ENCODE data around the gene RHOB. TPM values are rescaled to one million over a fixed set of nuclear protein-coding genes. Genes with fewer than 3 reads are reported as not detected.
A peak's percentile ranks its signal among the peaks of the same experiment; 100 is the strongest.

The RHOB gene
- total and polyA plus RNA-seq, 2 of the 13 experiments (the other 11 are each of a cell fraction or from before 2014, with no cell fraction given), result 192 to 268 TPM

DNA sequence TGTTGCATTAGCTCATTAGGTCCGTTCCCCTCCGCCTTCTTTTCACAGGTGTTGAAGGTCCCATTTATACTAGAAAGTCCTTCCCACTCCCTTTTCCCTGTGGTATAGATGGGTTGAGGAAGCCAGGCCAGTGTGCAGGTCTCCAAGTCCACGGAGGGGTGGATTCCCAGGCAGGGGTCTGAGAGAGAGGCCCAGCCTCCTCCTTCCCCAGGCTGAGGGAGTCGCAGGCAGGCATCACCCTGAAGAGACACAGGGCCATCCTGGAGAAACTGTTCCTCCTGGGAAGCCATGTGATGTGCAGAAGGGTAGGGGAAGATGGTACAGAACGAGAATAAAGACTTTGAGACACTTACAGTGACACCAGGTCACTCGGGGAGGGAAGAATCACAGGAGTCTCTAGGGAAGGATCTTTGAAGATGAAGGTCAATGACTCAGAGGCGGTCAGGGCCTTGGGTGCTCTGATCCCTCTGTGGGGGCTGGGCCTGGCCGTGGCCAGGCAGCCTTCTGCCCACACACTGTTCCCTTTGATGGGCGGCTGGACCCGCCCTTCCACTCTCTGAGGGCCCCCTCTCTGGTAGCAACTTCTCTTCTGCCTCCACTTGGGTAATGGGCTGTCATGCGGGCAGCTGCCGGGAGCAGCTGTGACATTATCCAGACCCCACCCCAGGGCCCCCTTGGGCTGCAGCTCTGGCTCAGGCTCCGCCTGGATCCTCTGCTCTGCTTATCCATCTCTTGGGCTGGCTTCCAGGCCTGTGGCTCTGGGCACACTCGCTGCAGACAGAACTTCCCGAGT is 45.1 kb downstream of the RHOB start (continued):
- TF ChIP-seq SRSF1 (optimal IDR thresholded peaks at IDR 0.05; ENCODE audit: low read depth, low read length), result peak; percentile 47
- peak; percentile 65; the same call in 1 of the 2 replicates for TF ChIP-seq ZBTB7A (CRISPR knock-in tag; IDR thresholded peaks at IDR 0.05)
- TF ChIP-seq SMYD3 (CRISPR knock-in tag; IDR thresholded peaks at IDR 0.05), result no peak
- TF ChIP-seq RBM39 (IDR thresholded peaks at IDR 0.05; ENCODE audit: low read depth, low read length, poor library complexity, severe bottlenecking), result no peak
- no peak for TF ChIP-seq SIN3B (IDR thresholded peaks at IDR 0.05; ENCODE audit: low read length)
- TF ChIP-seq, protein P1, sequence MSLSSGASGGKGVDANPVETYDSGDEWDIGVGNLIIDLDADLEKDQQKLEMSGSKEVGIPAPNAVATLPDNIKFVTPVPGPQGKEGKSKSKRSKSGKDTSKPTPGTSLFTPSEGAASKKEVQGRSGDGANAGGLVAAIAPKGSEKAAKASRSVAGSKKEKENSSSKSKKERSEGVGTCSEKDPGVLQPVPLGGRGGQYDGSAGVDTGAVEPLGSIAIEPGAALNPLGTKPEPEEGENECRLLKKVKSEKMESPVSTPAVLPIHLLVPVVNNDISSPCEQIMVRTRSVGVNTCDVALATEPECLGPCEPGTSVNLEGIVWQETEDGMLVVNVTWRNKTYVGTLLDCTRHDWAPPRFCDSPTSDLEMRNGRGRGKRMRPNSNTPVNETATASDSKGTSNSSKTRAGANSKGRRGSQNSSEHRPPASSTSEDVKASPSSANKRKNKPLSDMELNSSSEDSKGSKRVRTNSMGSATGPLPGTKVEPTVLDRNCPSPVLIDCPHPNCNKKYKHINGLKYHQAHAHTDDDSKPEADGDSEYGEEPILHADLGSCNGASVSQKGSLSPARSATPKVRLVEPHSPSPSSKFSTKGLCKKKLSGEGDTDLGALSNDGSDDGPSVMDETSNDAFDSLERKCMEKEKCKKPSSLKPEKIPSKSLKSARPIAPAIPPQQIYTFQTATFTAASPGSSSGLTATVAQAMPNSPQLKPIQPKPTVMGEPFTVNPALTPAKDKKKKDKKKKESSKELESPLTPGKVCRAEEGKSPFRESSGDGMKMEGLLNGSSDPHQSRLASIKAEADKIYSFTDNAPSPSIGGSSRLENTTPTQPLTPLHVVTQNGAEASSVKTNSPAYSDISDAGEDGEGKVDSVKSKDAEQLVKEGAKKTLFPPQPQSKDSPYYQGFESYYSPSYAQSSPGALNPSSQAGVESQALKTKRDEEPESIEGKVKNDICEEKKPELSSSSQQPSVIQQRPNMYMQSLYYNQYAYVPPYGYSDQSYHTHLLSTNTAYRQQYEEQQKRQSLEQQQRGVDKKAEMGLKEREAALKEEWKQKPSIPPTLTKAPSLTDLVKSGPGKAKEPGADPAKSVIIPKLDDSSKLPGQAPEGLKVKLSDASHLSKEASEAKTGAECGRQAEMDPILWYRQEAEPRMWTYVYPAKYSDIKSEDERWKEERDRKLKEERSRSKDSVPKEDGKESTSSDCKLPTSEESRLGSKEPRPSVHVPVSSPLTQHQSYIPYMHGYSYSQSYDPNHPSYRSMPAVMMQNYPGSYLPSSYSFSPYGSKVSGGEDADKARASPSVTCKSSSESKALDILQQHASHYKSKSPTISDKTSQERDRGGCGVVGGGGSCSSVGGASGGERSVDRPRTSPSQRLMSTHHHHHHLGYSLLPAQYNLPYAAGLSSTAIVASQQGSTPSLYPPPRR (CRISPR knock-in tag; IDR thresholded peaks at IDR 0.05; ENCODE audit: borderline replicate concordance), result no peak
- TF ChIP-seq ZNF768 (CRISPR knock-in tag; IDR thresholded peaks at IDR 0.05), result peak; percentile 60; the same call in 1 of the 2 replicates
- no peak for TF ChIP-seq ZNF343 (CRISPR knock-in tag; IDR thresholded peaks at IDR 0.05)
- no peak for TF ChIP-seq CHD4 (IDR thresholded peaks at IDR 0.05; ENCODE audit: borderline replicate concordance, low read length)
- no peak for TF ChIP-seq SETDB1 (CRISPR knock-in tag; IDR thresholded peaks at IDR 0.05; ENCODE audit: borderline replicate concordance)
- TF ChIP-seq, protein P2, sequence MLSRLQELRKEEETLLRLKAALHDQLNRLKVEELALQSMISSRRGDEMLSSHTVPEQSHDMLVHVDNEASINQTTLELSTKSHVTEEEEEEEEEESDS (CRISPR knock-in tag; IDR thresholded peaks at IDR 0.05; ENCODE audit: borderline replicate concordance), result no peak
- no peak for TF ChIP-seq NFIB (CRISPR knock-in tag; IDR thresholded peaks at IDR 0.05; ENCODE audit: borderline replicate concordance)
- TF ChIP-seq ZNF670 (CRISPR knock-in tag; IDR thresholded peaks at IDR 0.05; ENCODE audit: borderline replicate concordance), result no peak
- TF ChIP-seq NR2F6 (IDR thresholded peaks at IDR 0.05), result peak; percentile 57; the same call in 1 of the 2 replicates
- TF ChIP-seq NR2F6 (CRISPR knock-in tag; IDR thresholded peaks at IDR 0.05), result peak; percentile 28; the same call in 1 of the 2 replicates
- TF ChIP-seq, protein P3, sequence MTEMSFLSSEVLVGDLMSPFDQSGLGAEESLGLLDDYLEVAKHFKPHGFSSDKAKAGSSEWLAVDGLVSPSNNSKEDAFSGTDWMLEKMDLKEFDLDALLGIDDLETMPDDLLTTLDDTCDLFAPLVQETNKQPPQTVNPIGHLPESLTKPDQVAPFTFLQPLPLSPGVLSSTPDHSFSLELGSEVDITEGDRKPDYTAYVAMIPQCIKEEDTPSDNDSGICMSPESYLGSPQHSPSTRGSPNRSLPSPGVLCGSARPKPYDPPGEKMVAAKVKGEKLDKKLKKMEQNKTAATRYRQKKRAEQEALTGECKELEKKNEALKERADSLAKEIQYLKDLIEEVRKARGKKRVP (CRISPR knock-in tag; IDR thresholded peaks at IDR 0.05), result no peak
- TF ChIP-seq HNRNPL (IDR thresholded peaks at IDR 0.05; ENCODE audit: low read depth, low read length), result peak; percentile 80; the same call in 1 of the 2 replicates
- TF ChIP-seq SOX6 (IDR thresholded peaks at IDR 0.05), result no peak
- peak; percentile 25; the same call in 1 of the 2 replicates for TF ChIP-seq SOX6 (CRISPR knock-in tag; IDR thresholded peaks at IDR 0.05)
- TF ChIP-seq, protein P4, sequence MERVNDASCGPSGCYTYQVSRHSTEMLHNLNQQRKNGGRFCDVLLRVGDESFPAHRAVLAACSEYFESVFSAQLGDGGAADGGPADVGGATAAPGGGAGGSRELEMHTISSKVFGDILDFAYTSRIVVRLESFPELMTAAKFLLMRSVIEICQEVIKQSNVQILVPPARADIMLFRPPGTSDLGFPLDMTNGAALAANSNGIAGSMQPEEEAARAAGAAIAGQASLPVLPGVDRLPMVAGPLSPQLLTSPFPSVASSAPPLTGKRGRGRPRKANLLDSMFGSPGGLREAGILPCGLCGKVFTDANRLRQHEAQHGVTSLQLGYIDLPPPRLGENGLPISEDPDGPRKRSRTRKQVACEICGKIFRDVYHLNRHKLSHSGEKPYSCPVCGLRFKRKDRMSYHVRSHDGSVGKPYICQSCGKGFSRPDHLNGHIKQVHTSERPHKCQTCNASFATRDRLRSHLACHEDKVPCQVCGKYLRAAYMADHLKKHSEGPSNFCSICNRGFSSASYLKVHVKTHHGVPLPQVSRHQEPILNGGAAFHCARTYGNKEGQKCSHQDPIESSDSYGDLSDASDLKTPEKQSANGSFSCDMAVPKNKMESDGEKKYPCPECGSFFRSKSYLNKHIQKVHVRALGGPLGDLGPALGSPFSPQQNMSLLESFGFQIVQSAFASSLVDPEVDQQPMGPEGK (CRISPR knock-in tag; IDR thresholded peaks at IDR 0.05), result peak; percentile 85
- TF ChIP-seq KAT8 (CRISPR knock-in tag; IDR thresholded peaks at IDR 0.05), result peak; percentile 28; the same call in 1 of the 2 replicates
- no peak for TF ChIP-seq ZSCAN12 (CRISPR knock-in tag; IDR thresholded peaks at IDR 0.05)
